Heart left ventricle (tissue), 16 donors: ENCODE measurements around the gene CD28. TPM values are rescaled to one million over a fixed set of nuclear protein-coding genes. Genes with fewer than 3 reads are reported as not detected.

ENCODE experiments used
- ATAC-seq, 4 donors: fragments of 200-7000 bp; cut with Tn5 transposase; one replicate each; pipeline ENCODE4 v1.9.1; 2020 to 2022; ENCODE audit warnings: moderate library complexity in 4 of 4, mild to moderate bottlenecking in 3 of 4, moderate number of reproducible peaks in 1 of 4
- DNase-seq, 5 donors: peaks; one replicate each; pipeline ENCODE4 v3.0.0-alpha.2; 2020
- H3K27ac ChIP-seq, 12 donors: fragments of 200-600 bp; sonication (generic) in 4 of 12; one replicate each; pipeline versions ENCODE4 v1.5.0 to v1.8.0; 2016 to 2022; ENCODE audit warnings: mild to moderate bottlenecking in 2 of 12
- H3K27me3 ChIP-seq, 9 donors: fragments of 200-600 bp; sonication (generic) in 2 of 9; one replicate each; pipeline versions ENCODE4 v1.5.1 to v1.8.0; 2016 to 2022; ENCODE audit warnings: mild to moderate bottlenecking in 3 of 9
- H3K36me3 ChIP-seq, 9 donors: fragments of 200-600 bp; sonication (generic) in 2 of 9; one replicate each; pipeline versions ENCODE4 v1.5.0 to v1.8.0; 2018 to 2022; ENCODE audit warnings: mild to moderate bottlenecking in 2 of 9
- H3K4me1 ChIP-seq, 12 donors: fragments of 200-600 bp; sonication (generic) in 4 of 12; one replicate each; pipeline versions ENCODE4 v1.5.0 to v1.8.0; 2016 to 2022; ENCODE audit warnings: mild to moderate bottlenecking in 3 of 12
- H3K4me3 ChIP-seq, 12 donors: fragments of 200-600 bp; sonication (generic) in 4 of 12; one replicate each; pipeline versions ENCODE4 v1.5.0 to v1.8.0; 2017 to 2022; ENCODE audit warnings: mild to moderate bottlenecking in 9 of 12, moderate library complexity in 4 of 12
- H3K9me3 ChIP-seq, 12 donors: fragments of 200-600 bp; sonication (generic) in 4 of 12; one replicate each; pipeline versions ENCODE4 v1.5.0 to v1.8.0; 2016 to 2022; ENCODE audit warnings: mild to moderate bottlenecking in 1 of 12
- CTCF ChIP-seq, 12 donors: fragments of 200-600 bp; sonication (generic) in 4 of 12; IDR thresholded peaks; one replicate each; pipeline versions ENCODE4 v1.5.0 to v1.8.0; 2018 to 2022; ENCODE audit warnings: antibody characterized with exemption in 12 of 12, mild to moderate bottlenecking in 5 of 12
- POLR2A ChIP-seq, 2 donors: fragments of 450-650 bp; IDR thresholded peaks; one replicate each; pipeline ENCODE4 v1.6.1; 2017; ENCODE audit warnings: antibody characterized with exemption in 2 of 2, mild to moderate bottlenecking in 2 of 2, moderate library complexity in 2 of 2
- WGBS, 4 donors: extraction: QIAGEN DNeasy Blood & Tissue Kit in 2 of 4; methylation state at CpG; one replicate each; pipeline versions ENCODE4 v1.1.5 to v1.1.7; 2013 to 2018; 5-methylcytosine and 5-hydroxymethylcytosine counted together
- intact Hi-C, 10 donors: fragments of 100-400 bp; cut with DNase I; formaldehyde crosslinking; loops; one replicate each; pipeline versions ENCODE4 v1.11.1 to v1.14.2; 2022
- polyA plus RNA-seq, 2 donors: library from polyadenylated mRNA; stranded (reverse); fragments of 200-250 nt; gene quantifications; one replicate each; pipeline ENCODE4 v1.2.3, GENCODE V29; 2013
- total RNA-seq, 9 donors: library from RNA; depleted of rRNA in 2 of 9; stranded (reverse); fragments of >200 nt in 2 of 9; fragmentation: NEBNext Ultra II Directional in 3 of 9; extraction: Animal tissue kit (Norgen Biotek cat#: 25700) in 3 of 9; gene quantifications; one replicate each; pipeline versions ENCODE4 v1.1.0 to v1.2.4, GENCODE V29; 2016 to 2023
- donor health status: ischemic (EF 13 %, LVEDD 7.1; RV severe dilation, severe dysfunction).
- donor health status: healthy with polysubstance abuse.
- donor health status: DM: no; HTN: yes; CAD: no.
- donor health status: DM: no; HTN: no; CAD: no.
- donor health status: ischemic (EF 25% LVEDD 6.9; RV normal size, moderate dysfunction).
- donor health status: ischemic (EF 25% LVEDD 5.7; RV mildly dilated, moderate dysfunction).
- donor health status: healthy.
- donor health status: DM: yes; HTN: yes; CAD: no.
- donor health status: ischemic (EF 35%, LVEDD 5.7; RV mildly dilated, moderate dysfunction).
- donor health status: nonischemic (EF 11% LVEDD 7.7; RV severe dilation, severe dysfunction).
- donor health status: DM: yes; HTN: yes; CAD: no.
- donor health status: PGD.
- donor health status: ischemic (EF 29% LVEDD 5.4; RV normal size, mild dysfunction).
- donor health status: nonischemic (EF 23%, LVEDD 6.1; RV moderate dilation, normal function).

Gene CD28
- total and polyA plus RNA-seq, 11 donors: 0.08 to 11.2 (median 0.81) TPM

DNA sequence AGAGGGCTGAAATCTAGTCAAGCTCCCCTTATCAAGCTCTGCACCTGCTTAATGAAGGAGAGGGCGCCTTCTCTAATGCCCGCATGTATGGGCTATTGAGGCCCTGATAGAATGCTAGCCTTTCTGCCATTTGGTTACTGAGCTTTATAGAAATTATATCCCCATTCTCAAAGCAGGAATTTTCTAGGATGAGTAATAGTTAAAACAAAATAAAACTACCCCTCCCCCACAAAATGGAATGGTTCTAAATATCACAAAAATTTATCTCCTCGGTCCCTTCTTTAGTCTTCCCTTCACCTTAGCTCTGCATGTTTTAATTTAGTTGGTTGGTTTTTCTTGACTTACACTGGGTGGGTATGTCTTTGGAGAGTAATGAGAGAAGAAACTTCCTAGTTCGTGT, 37.7 kb downstream of the CD28 start:
- 93 to 97% (median 94%) methylated on average over 4 of the region's 4 CpGs for WGBS, 4 donors
- H3K36me3 ChIP-seq: no peaks in the 10 kb centered on the region
- no peaks in the 10 kb centered on the region for H3K9me3 ChIP-seq
- intact Hi-C loops: no loop called here
- H3K27ac ChIP-seq: no peak overlapping the region
- H3K4me3 ChIP-seq: no peak overlapping the region
- no peak for TF ChIP-seq POLR2A (IDR thresholded peaks at IDR 0.05)
- no peak for TF ChIP-seq CTCF (IDR thresholded peaks at IDR 0.05)
- no peaks in the 10 kb centered on the region for H3K4me1 ChIP-seq
- no peaks in the 10 kb centered on the region for H3K27me3 ChIP-seq
- no peak for DNase-seq
- no peak for ATAC-seq

- H3K27me3 ChIP-seq: no peaks in the 10 kb centered on the region
- no peak for TF ChIP-seq POLR2A (IDR thresholded peaks at IDR 0.05)
- TF ChIP-seq CTCF (IDR thresholded peaks at IDR 0.05): no peak
Measured at GRCh38 chr2:203745267-203745666, 38.8 kb downstream of the CD28 start.

DNA sequence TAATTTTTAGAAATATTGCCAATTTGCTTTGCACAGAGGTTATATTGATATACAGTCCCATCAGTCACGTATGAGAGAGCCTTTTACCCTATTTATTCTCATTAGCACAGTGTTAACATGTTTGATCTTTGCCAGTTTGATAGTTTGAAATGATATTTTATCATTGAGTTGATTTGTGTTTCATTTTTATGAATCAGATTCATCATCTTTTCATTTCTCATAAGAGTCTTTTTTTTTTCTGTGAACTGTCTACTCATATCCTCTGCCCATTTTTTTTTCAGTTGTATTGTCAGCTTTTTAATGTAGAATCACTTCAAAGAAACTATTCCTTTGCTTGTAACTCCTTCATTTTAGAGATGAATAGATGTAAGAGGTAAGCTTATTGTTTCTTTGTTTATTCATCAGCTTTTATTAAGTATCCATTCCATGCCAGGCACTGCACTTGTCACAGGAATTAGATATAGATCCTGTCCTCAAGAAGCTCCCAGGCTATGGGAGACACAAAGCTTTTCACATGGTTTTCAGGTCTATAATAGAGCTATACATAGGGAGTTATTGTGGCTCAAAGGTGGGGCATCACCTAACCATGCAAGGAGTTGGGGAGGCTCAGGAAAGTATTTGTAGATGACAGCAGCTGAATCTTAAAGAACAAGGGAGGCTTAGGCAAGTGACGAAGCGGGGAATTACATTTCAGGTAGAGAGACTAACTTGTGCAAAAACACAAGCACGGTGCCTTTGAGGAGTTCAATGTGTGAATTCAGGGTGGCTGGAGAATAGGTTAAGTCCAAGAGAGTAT, 42.1 kb downstream of the CD28 start:
- 88 to 95% (median 92%) methylated on average over 4 of the region's 4 CpGs for WGBS, 4 donors
- Histone ChIP-seq H3K36me3 (no peaks in the 10 kb centered on the region), H3K27ac (no peak overlapping the region), H3K27me3 (no peaks in the 10 kb centered on the region), H3K9me3 (peaks cover 0 to 6% (median 0%) of the 10 kb centered on the region in 12 donors), H3K4me3 (no peak overlapping the region), H3K4me1 (no peaks in the 10 kb centered on the region)
- no peak for DNase-seq
- intact Hi-C loops: no loop called here
- TF ChIP-seq CTCF (IDR thresholded peaks at IDR 0.05) (no peak), POLR2A (IDR thresholded peaks at IDR 0.05) (no peak)
- ATAC-seq: no peak

More at GRCh38 chr2:203745267-203745666, 38.8 kb downstream of the CD28 start:
- intact Hi-C loops: no loop called here
- H3K9me3 ChIP-seq: no peaks in the 10 kb centered on the region
- H3K36me3 ChIP-seq: no peaks in the 10 kb centered on the region
- H3K4me3 ChIP-seq: no peak overlapping the region
- H3K27ac ChIP-seq: no peak overlapping the region
- ATAC-seq (no peak), DNase-seq (no peak)
- 96 to 99% (median 97%) methylated on average over 1 of the region's 1 CpG for WGBS, 4 donors
- H3K4me1 ChIP-seq: no peaks in the 10 kb centered on the region

- intact Hi-C loops: no loop called here
- Histone ChIP-seq H3K27ac (no peak overlapping the region), H3K36me3 (no peaks in the 10 kb centered on the region), H3K27me3 (no peaks in the 10 kb centered on the region), H3K9me3 (peaks cover 0 to 22% (median 3%) of the 10 kb centered on the region in 12 donors), H3K4me3 (no peak overlapping the region), H3K4me1 (no peaks in the 10 kb centered on the region)
- ATAC-seq: no peak
- DNase-seq: no peak
- WGBS, 4 donors: 78 to 94% (median 79%) methylated on average over 6 of the region's 6 CpGs
- TF ChIP-seq POLR2A (IDR thresholded peaks at IDR 0.05): no peak
- TF ChIP-seq CTCF (IDR thresholded peaks at IDR 0.05): no peak
Measured at GRCh38 chr2:203750346-203751068, 44.1 kb downstream of the CD28 start.
